Endothelial cell of umbilical vein (primary cell): Measurements from ENCODE around the gene CYP46A1.

Source experiments
- CTCF ChIP-seq, 2 donors: IDR thresholded peaks; 1 replicate in 1 of 2; 2 replicates in 1 of 2; pipeline ENCODE4 v1.5.1; 2011; ENCODE audit warnings: low read length in 2 of 2, mild to moderate bottlenecking in 2 of 2, moderate library complexity in 2 of 2, control low read depth in 1 of 2, inconsistent platforms in 1 of 2, low read depth in 1 of 2; ENCODE audit not compliant: insufficient read depth in 1 of 2; ENCODE audit errors: extremely low read depth in 1 of 2
- EZH2 ChIP-seq: IDR thresholded peaks from 2 replicates; pipeline ENCODE4 v1.6.1; 2012; ENCODE audit warnings: borderline replicate concordance, low read depth, mild to moderate bottlenecking, moderate library complexity, low read length, inconsistent platforms; ENCODE audit not compliant: severe bottlenecking
- MYC ChIP-seq: IDR thresholded peaks from one replicate; pipeline ENCODE4 v1.6.1; 2011; ENCODE audit warnings: mild to moderate bottlenecking, low read depth, low read length

- TF ChIP-seq CTCF (IDR thresholded peaks at IDR 0.05; ENCODE audit: extremely low read depth in 1 of 2, insufficient read depth in 1 of 2, low read depth in 1 of 2, low read length in 2 of 2), result peak in 1 of 2 donors; percentile 7
- no peak for TF ChIP-seq EZH2
- no peak for TF ChIP-seq MYC
Observed at GRCh38 chr14:99749142-99749541, 65.0 kb downstream of the CYP46A1 start.
